Body of pancreas (tissue), 4 donors: ENCODE measurements around the gene HMGB4. TPM values are rescaled to one million over a fixed set of nuclear protein-coding genes. Genes with fewer than 3 reads are reported as not detected.

Experiments
- ATAC-seq: fragments of 150-250 bp; one replicate; pipeline ENCODE4 v1.9.1; 2016
- DNase-seq, 4 donors: peaks; one replicate each; pipeline ENCODE4 v3.0.0-alpha.2; 2019
- H3K27ac ChIP-seq, 4 donors: fragments of 200-600 bp; sonication (generic); 1 replicate in 3 of 4; 2 replicates in 1 of 4; pipeline versions ENCODE4 v1.5.1 to v1.6.1; 2016 to 2019; ENCODE audit warnings: mild to moderate bottlenecking in 1 of 4, mixed read lengths in 1 of 4, moderate library complexity in 1 of 4
- H3K27me3 ChIP-seq, 2 donors: fragments of 200-600 bp; sonication (generic); one replicate each; pipeline ENCODE4 v1.6.0; 2016; ENCODE audit warnings: mild to moderate bottlenecking in 1 of 2
- H3K36me3 ChIP-seq, 2 donors: fragments of 200-600 bp; sonication (generic); replicated peaks in 1 of 2; 2 replicates each; pipeline ENCODE4 v1.5.1; 2016; ENCODE audit warnings: low read depth in 2 of 2; ENCODE audit not compliant: insufficient read depth in 1 of 2
- H3K4me1 ChIP-seq: fragments of 200-600 bp; sonication (generic); one replicate; pipeline ENCODE4 v1.6.0; 2016
- H3K4me3 ChIP-seq, 2 donors: fragments of 200-600 bp; sonication (generic); 1 replicate in 1 of 2; 2 replicates in 1 of 2; pipeline ENCODE4 v1.5.1; 2016 to 2019
- H3K9me3 ChIP-seq, 3 donors: fragments of 200-600 bp; sonication (generic); 1 replicate in 2 of 3; 2 replicates in 1 of 3; pipeline ENCODE4 v1.5.1; 2016
- POLR2A ChIP-seq, 3 donors: fragments of 450-650 bp; IDR thresholded peaks; one replicate each; pipeline ENCODE4 v1.6.1; 2016; ENCODE audit warnings: antibody characterized with exemption in 3 of 3, mild to moderate bottlenecking in 2 of 3
- WGBS, 2 donors: methylation state at CpG; one replicate each; pipeline ENCODE4 v1.1.5; 2017; 5-methylcytosine and 5-hydroxymethylcytosine counted together
- intact Hi-C: fragments of 100-400 bp; cut with DNase I; formaldehyde crosslinking; loops from one replicate; pipeline ENCODE4 v1.15.1; 2023
- total RNA-seq, 2 donors: library from RNA; depleted of rRNA; stranded (reverse); fragments of >200 nt; gene quantifications; one replicate each; pipeline ENCODE4 v1.1.0, GENCODE V29; 2016
- TF ChIP-seq, protein P1 (sequence below), 7 experiments: fragments of 450-650 bp in 4 of 7; fragments of 200-600 bp in 3 of 7; sonication (generic) in 3 of 7; IDR thresholded peaks; one replicate each; pipeline ENCODE4 v1.5.1; 2016 to 2019; ENCODE audit warnings: antibody characterized with exemption in 7 of 7

The HMGB4 gene
- total RNA-seq, 2 donors from 2014 or later = not detected

DNA sequence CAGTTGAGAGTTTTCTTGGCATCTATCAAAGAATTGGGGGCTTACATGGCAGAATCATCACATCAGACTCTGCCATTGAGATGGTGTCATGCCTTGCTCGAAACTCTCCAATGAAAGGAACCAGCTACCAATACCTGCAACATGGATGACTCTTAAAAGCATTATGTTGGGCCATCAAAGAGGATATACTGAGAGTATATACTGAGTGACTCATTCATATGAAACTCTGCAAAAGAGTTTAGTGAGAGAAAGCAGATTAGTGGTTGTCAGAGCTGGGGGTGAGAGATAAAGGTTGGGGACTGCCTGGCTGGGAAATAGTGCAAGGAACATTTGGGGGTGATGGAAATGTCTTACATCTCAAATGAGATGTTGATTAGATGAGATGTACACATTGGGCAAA lies 14.7 kb upstream of the HMGB4 start:
- 87 to 100% methylated on average over 1 of the region's 1 CpG for WGBS, 2 donors
- Histone ChIP-seq H3K27ac (no peak overlapping the region), H3K9me3 (no peaks in the 10 kb centered on the region), H3K36me3 (no peaks in the 10 kb centered on the region), H3K4me1 (no peaks in the 10 kb centered on the region), H3K4me3 (no peak overlapping the region), H3K27me3 (no peaks in the 10 kb centered on the region)
- DNase-seq (no peak), ATAC-seq (no peak)
- intact Hi-C loops = no loop called here
- TF ChIP-seq, protein P1, sequence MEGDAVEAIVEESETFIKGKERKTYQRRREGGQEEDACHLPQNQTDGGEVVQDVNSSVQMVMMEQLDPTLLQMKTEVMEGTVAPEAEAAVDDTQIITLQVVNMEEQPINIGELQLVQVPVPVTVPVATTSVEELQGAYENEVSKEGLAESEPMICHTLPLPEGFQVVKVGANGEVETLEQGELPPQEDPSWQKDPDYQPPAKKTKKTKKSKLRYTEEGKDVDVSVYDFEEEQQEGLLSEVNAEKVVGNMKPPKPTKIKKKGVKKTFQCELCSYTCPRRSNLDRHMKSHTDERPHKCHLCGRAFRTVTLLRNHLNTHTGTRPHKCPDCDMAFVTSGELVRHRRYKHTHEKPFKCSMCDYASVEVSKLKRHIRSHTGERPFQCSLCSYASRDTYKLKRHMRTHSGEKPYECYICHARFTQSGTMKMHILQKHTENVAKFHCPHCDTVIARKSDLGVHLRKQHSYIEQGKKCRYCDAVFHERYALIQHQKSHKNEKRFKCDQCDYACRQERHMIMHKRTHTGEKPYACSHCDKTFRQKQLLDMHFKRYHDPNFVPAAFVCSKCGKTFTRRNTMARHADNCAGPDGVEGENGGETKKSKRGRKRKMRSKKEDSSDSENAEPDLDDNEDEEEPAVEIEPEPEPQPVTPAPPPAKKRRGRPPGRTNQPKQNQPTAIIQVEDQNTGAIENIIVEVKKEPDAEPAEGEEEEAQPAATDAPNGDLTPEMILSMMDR (IDR thresholded peaks at IDR 0.05) = no peak
- TF ChIP-seq POLR2A (IDR thresholded peaks at IDR 0.05) = no peak

DNA sequence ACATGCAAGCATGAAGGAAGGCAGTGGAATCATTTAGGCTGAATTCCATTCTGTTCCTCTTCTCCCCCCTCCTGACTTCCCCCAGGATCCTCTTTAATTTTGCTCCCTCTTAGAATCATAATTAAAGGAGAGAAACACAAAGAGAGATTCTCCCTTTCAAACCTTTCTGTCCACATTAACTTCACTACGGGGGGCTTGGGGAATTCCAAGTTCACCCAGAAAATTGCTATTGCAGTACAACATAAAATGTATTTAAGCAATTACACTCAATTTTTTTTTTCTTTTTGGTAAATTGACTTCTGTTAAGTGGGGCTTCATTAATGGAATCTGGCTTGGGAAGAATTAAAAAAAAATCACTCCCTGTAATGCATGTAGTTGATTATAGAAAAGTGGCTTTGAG lies 13.4 kb upstream of the HMGB4 start:
- TF ChIP-seq, protein P1 (IDR thresholded peaks at IDR 0.05) = no peak
- TF ChIP-seq POLR2A (IDR thresholded peaks at IDR 0.05) = no peak
- no peaks in the 10 kb centered on the region for H3K36me3 ChIP-seq

DNA sequence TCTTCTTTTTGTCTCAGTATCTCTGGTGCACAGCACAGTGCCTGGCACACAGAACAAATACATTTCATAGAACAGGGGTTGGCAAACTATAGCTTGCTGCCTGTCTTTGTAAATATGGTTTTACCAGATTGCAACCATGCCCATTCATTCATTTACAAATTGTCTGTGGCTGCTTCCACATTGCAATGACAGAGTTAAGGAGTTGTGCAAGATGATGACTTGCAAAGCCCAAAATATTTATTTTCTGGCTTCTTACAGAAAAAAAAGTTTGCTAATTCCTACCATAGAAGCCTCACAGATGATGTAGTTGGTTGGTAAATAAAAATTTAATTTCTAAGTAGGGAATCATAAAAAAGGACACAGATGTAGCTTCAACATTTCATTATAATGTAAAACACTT lies 11.2 kb upstream of the HMGB4 start:
- no peak overlapping the region for H3K27ac ChIP-seq
- intact Hi-C loops = no loop called here
- H3K9me3 ChIP-seq = no peaks in the 10 kb centered on the region
- no peaks in the 10 kb centered on the region for H3K27me3 ChIP-seq
- no peak for ATAC-seq
- no peak for TF ChIP-seq POLR2A (IDR thresholded peaks at IDR 0.05)
- TF ChIP-seq, protein P1 (IDR thresholded peaks at IDR 0.05) = no peak
- H3K36me3 ChIP-seq = no peaks in the 10 kb centered on the region
- H3K4me3 ChIP-seq = no peak overlapping the region
- no peak for DNase-seq
- H3K4me1 ChIP-seq = no peaks in the 10 kb centered on the region

More for the DNA sequence above, 13.4 kb upstream of the HMGB4 start:
- Histone ChIP-seq H3K27ac (no peak overlapping the region), H3K9me3 (no peaks in the 10 kb centered on the region), H3K4me3 (no peak overlapping the region), H3K4me1 (no peaks in the 10 kb centered on the region), H3K27me3 (no peaks in the 10 kb centered on the region)
- no peak for DNase-seq
- intact Hi-C loops = no loop called here
- WGBS, 2 donors = 80 to 84% methylated on average over 1 of the region's 1 CpG
- ATAC-seq = no peak

- no peak for DNase-seq
- 24 to 38% methylated on average over 1 of the region's 1 CpG for WGBS, 2 donors
- no peak overlapping the region for H3K27ac ChIP-seq
- no peak overlapping the region for H3K4me3 ChIP-seq
- no peaks in the 10 kb centered on the region for H3K9me3 ChIP-seq
- intact Hi-C loops = no loop called here
- H3K36me3 ChIP-seq = no peaks in the 10 kb centered on the region
- H3K4me1 ChIP-seq = no peaks in the 10 kb centered on the region
- no peaks in the 10 kb centered on the region for H3K27me3 ChIP-seq
- TF ChIP-seq, protein P1 (IDR thresholded peaks at IDR 0.05) = no peak
- no peak for TF ChIP-seq POLR2A (IDR thresholded peaks at IDR 0.05)
- no peak for ATAC-seq
These were observed 10.4 kb upstream of the HMGB4 start for GRCh38 chr1:33853431-33853830.

- 69 to 75% methylated on average over 5 of the region's 5 CpGs for WGBS, 2 donors
- H3K27me3 ChIP-seq = no peaks in the 10 kb centered on the region
- no peaks in the 10 kb centered on the region for H3K4me1 ChIP-seq
- no peak for DNase-seq
- H3K36me3 ChIP-seq = no peaks in the 10 kb centered on the region
- intact Hi-C loops = no loop called here
- H3K9me3 ChIP-seq = no peaks in the 10 kb centered on the region
- no peak for ATAC-seq
- TF ChIP-seq, protein P1 (IDR thresholded peaks at IDR 0.05) = no peak
- TF ChIP-seq POLR2A (IDR thresholded peaks at IDR 0.05) = no peak
- H3K4me3 ChIP-seq = no peak overlapping the region
- no peak overlapping the region for H3K27ac ChIP-seq
These were observed 9.8 kb upstream of the HMGB4 start for GRCh38 chr1:33854091-33854490.
